Stimulated activated CD4-positive, alpha-beta T cell treated with anti-CD3 and anti-CD28 coated beads, TNF-alpha, amount 100 ng/mL, for 4 hours (primary cell): ENCODE results near the gene PIK3IP1.

Experiments used
- DNase-seq, 3 experiments: peaks; one replicate each; pipeline ENCODE4 v3.0.0-alpha.2; 2020; ENCODE audit warnings: low read depth in 3 of 3

PIK3IP1 gene

GRCh38 chr22:31308181-31308580 lies 15.9 kb upstream of the PIK3IP1 start:
- no peak for DNase-seq

GRCh38 chr22:31305194-31305593 lies 12.9 kb upstream of the PIK3IP1 start:
- DNase-seq: no peak

- DNase-seq: no peak
Measured at GRCh38 chr22:31302537-31302936, 10.2 kb upstream of the PIK3IP1 start.

- DNase-seq: no peak
Measured at GRCh38 chr22:31302006-31302405, 9.7 kb upstream of the PIK3IP1 start.

DNA sequence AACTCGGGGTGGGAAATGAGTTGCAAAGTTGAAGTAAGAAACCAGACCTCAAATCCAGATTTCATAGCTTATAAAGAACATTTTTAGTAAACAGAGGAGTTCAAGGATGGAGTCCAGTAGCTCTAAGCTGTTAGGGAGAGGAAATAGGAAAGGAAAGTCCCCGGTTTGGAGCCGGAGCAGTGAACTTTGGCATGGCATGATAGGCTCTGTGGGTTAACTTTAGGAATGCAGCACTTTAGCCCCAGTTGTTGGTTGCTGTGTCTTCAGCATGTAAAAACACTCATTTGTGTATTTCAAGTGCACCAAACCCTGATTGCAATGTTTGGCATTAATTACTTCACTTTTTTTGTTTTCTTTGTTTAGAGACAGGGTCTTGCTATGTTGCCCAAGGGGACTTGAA lies 8.6 kb upstream of the PIK3IP1 start:
- DNase-seq: no peak

DNA sequence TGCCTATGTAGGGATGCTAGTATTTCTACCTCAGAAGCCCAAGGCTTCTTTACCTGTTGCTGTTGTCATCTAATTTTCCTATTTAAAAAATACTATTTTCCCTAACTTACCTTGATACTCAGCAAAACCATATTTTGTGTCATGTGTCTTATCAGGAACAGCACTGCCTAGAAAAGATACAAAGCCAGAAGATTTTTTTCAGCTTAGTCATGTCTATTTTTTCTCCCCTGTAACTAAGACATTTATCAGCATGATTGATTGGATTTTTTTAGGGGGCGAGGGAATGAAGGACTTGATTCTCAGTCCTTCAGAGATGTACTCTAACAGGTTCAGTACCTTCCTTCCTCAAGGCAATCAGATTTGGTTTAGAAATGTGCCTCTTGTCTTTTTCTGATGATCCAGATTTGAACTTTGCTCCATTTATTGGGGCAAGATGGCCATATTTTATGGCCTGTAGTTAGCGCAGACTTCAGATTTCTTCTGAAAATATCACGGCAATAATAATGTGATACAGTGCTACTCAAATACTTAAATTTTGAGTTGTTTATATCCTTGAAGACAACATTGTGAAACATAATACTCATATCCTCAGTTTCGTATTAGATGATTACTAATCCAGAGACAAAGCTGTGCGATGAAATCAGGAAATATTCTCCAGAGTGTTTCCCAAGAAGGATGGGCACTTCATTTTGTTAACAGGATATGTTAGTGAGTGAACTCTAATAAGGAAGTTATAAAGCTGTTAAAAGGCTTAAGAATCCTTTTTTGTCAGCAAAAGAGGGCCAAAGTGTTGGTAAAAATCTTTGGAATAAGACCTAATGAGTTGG lies 3.8 kb upstream of the PIK3IP1 start:
- no peak for DNase-seq

DNA sequence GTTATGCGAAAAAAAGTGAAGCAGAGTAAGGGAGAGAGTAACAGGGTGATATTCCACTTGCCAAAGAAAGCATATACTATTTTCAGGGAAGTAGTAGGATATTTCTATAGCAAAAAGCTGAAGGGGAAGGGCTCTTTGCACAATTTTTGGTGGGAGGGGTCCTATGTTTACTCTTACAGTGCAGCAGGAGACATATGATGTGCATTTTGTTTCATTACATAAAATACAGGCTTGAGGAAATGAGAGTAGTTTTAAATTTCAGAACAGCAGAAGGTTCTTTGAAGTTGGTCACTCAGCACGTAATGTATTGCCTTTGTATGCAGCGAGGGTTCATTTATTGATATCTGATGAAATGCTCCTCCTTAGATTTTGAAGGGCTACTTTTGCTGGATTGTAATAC lies 3.1 kb upstream of the PIK3IP1 start:
- DNase-seq: no peak

GRCh38 chr22:31291481-31292235 lies 630 bp downstream of the PIK3IP1 start:
- no peak for DNase-seq

DNA sequence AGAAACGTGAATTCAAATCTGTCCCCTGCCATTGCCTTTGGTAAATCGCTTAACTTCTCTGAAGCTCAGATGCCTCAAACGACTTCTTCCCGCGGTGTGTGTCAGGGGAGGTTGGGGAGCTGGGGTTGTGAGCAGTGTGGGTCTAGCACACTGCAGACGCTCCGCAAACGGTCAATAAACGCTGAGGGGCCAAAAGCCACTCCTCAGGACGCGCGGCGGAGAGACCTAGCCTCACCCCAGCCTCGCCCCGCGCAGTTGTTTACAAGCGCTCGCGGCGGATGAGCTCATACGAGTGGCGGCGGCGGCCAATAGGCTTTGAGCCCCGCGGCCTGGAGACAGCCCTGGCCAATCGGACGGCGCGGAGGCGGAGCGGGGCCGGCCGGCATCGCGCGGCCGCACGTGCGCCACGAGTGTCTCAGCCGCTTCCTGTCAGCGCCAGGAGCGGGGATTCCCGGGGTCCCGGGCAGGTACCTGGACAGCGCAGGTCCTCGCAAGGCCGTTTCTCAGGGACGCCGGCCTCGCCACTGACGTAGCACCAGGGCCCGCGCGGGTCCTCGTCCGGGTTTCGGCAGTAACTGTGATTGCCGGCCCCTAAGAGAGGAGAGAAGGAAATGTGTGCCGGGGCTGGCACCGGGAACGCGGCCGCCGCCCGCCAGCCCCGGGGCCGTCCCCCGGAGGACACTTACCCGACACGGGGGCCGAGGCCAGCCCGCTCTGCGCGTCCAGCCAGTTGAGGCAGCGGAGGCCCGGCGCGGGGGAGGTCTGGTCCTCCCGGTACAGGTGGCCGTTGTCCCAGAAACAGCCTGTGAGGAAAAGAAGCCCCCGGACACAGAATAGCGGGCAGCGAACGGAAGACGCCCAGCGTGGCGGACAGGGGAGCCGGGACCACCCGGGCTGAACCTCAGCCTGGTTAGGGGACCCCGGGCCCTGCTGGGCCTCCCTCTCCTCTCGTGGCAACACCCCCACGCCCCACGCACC lies 1.5 kb downstream of the PIK3IP1 start:
- peak; percentile 78 to 90 (median 87) for DNase-seq

DNA sequence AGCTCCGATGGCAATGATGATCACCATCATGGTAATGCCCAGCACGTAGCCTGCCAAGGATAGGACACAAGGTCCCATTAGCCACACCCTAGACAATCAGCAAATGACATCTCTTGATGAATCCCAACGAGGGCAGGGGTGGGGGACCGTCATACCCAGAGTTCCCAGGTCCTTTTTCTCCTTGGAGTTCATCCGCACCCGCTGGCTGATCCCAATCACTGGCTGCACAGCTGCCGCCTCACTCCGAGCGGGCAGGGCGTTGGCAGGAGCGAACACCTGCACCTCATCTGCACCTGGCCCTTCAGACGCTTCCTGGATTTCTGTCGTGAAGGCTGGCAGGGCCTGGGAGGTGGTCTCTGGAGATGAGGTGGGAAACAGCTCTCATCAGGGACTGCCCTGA lies 2.9 kb downstream of the PIK3IP1 start:
- no peak for DNase-seq

- no peak for DNase-seq
Measured at GRCh38 chr22:31288496-31289240, 3.6 kb downstream of the PIK3IP1 start.

DNA sequence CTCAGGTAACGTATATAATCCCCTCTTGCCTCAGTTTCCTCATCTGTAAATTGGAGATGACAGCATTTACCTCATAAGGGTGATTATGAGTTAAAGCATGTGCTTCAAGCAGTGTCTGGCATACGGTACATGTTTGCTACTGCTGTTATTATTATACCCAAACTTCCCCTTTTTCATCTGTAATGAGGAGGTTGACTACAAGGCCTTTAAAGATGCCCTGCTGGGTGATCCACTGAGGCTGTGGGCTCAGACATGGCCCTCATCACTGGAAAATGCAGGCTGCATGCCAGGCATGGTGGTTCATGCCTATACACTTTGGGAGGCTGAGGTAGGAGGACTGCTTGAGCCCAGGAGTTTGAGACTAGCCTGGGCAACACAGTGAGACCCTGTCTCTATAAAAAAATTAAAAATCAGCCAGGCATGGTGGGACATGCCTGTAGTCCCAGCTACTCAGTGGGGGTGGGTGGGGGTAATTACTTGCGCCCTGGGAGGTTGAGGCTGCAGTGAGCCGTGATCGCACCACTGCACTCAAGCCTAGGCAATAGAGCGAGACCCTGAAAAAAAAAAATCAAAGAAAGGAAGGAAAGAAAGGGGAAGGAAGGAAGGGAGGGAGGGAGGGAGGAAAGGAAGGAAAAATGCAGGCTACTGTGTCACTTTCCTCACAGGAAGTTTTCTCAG lies 4.3 kb downstream of the PIK3IP1 start:
- DNase-seq: no peak

DNA sequence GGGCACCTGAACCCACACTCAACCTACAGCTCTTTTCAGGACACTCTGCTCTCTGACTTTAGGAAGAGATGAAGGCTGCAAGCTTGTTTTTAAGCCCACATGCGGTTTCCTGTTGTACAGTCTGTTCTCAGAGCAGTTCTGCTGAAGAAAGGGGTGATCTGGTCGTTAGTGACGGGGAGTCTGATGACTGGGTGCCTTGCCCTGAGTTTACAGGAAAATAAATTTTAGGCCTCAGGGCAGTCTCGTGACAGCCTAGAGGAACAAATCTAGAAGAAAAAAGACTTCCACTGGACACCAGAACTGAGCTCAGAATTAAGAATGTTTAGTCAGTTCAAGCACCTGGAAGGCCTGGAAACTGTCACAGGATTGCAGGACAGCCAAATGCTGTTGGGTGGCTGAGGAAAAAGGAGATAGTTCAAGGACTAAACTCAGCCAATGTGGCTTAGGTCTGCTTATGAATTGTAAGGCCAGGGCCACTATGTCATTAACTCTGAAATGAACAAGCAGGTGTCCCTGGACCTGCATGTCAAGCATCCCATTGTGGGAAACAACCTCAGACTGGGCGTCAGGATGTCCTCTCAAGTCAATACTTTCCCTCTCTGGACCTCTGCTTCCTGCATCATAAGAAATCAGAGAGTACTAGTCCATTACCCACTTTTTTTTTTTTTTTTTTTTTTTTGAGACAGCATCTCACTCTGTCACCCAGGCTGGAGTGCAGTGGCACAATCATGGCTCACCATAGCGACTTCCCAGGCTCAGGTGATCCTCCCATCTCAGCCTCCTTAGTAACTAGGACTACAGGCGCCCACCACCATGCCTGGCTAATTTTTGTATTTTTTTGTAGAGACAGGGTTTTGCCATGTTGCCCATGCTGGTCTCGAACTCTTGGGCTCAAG lies 5.7 kb downstream of the PIK3IP1 start:
- DNase-seq: peak in 2 of 3 experiments; percentile 39 to 63

DNA sequence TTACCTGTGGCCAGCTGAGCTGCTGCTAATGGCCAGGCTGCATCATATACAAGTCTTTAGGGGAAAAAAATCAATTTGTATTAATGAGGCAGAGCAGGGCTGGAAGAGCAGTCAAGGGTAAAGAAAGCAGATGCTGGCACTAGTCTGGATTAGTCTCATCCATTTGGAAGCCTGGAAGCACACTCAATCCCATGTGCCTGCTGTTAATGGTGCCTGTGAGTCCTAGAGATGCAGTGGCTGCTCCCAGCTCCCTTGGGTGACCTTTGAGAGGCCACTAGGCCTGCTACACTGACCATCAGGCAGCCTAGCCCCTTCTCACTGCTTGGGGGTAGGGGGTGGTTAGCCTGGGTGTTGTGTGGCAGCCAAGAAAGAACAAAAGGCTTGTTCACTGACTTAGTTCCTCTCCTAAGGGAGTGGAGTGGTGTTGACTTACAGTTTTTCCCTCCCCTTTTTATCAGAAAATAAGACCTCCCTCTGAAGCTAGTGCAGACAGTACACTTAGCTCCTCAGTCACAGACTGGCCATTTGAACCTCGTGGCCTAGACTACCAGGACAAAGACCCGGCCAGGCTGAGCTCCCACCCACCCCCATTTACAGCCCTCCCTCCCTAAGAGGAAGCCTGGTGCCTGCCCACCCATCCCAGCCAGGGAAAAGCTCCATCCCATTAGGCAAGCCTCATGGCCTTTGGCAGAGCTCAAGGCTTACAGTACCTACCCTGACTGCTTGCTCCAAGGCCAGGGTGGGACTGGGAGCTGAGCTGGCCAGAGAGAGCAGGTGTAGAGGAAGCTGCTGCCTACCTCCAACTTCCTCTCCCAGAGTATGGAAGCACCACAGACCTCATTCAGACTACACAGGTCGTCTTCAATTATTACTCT lies 7.8 kb downstream of the PIK3IP1 start:
- DNase-seq: no peak

- DNase-seq: no peak
Measured at GRCh38 chr22:31282748-31283468, 9.4 kb downstream of the PIK3IP1 start.

- DNase-seq: no peak
Measured at GRCh38 chr22:31281733-31282132, 10.6 kb downstream of the PIK3IP1 start.

- no peak for DNase-seq
Measured at GRCh38 chr22:31279821-31280505, 12.3 kb downstream of the PIK3IP1 start.
